Measurements from ENCODE around the gene KRTDAP. TPM values are rescaled to one million over a fixed set of nuclear protein-coding genes. Genes with fewer than 3 reads are reported as not detected.

KRTDAP gene
- total RNA-seq, 1 donor from 2014 or later: not detected

GRCh38 chr19:35517342-35517741 lies 27.1 kb upstream of the KRTDAP start:
- Histone ChIP-seq H3K36me3 (ENCODE audit: control insufficient read depth, insufficient read depth, low read length) (no peaks in the 10 kb centered on the region), H3K27me3 (ENCODE audit: control insufficient read depth, insufficient read depth, low read length) (no peaks in the 10 kb centered on the region), H3K4me3 (ENCODE audit: low read depth, low read length) (no peak overlapping the region)
- FAIRE-seq (no peak), DNase-seq (ENCODE audit: low read depth) (no peak)
- no peak for TF ChIP-seq CTCF (IDR thresholded peaks at IDR 0.05; ENCODE audit: insufficient read depth, low read length, severe bottlenecking)

- Histone ChIP-seq H3K36me3 (ENCODE audit: control insufficient read depth, insufficient read depth, low read length) (no peaks in the 10 kb centered on the region), H3K27me3 (ENCODE audit: control insufficient read depth, insufficient read depth, low read length) (no peaks in the 10 kb centered on the region), H3K4me3 (ENCODE audit: low read depth, low read length) (no peak overlapping the region)
- TF ChIP-seq CTCF (IDR thresholded peaks at IDR 0.05; ENCODE audit: insufficient read depth, low read length, severe bottlenecking): no peak
- FAIRE-seq: no peak
- no peak for DNase-seq (ENCODE audit: low read depth)
Measured at GRCh38 chr19:35516310-35516709, 26.0 kb upstream of the KRTDAP start.

- FAIRE-seq (no peak), DNase-seq (ENCODE audit: low read depth) (no peak)
- TF ChIP-seq CTCF (IDR thresholded peaks at IDR 0.05; ENCODE audit: insufficient read depth, low read length, severe bottlenecking): no peak
- no peaks in the 10 kb centered on the region for H3K36me3 ChIP-seq (ENCODE audit: control insufficient read depth, insufficient read depth, low read length)
- no peaks in the 10 kb centered on the region for H3K27me3 ChIP-seq (ENCODE audit: control insufficient read depth, insufficient read depth, low read length)
- no peak overlapping the region for H3K4me3 ChIP-seq (ENCODE audit: low read depth, low read length)
Measured at GRCh38 chr19:35514282-35514809, 24.1 kb upstream of the KRTDAP start.

- peak; percentile 84 for DNase-seq (ENCODE audit: low read depth)
- peak; percentile 28 for FAIRE-seq
- Histone ChIP-seq H3K27me3 (ENCODE audit: control insufficient read depth, insufficient read depth, low read length) (no peaks in the 10 kb centered on the region), H3K4me3 (ENCODE audit: low read depth, low read length) (no peak within 1 kb of the TSS), H3K36me3 (ENCODE audit: control insufficient read depth, insufficient read depth, low read length) (no peaks in the 10 kb centered on the region)
- peak; percentile 35 for TF ChIP-seq CTCF (IDR thresholded peaks at IDR 0.05; ENCODE audit: insufficient read depth, low read length, severe bottlenecking)
Measured at GRCh38 chr19:35513628-35514281, 23.5 kb upstream of the KRTDAP start, which contains the start of gene DMKN. Gene DMKN (minus strand): TSS chr19:35513649. CDS start chr19:35513475, 174 bp downstream.

GRCh38 chr19:35512831-35513627 lies 22.8 kb upstream of the KRTDAP start:
- FAIRE-seq: no peak
- Histone ChIP-seq H3K36me3 (ENCODE audit: control insufficient read depth, insufficient read depth, low read length) (no peaks in the 10 kb centered on the region), H3K27me3 (ENCODE audit: control insufficient read depth, insufficient read depth, low read length) (no peaks in the 10 kb centered on the region), H3K4me3 (ENCODE audit: low read depth, low read length) (no peak overlapping the region)
- TF ChIP-seq CTCF (IDR thresholded peaks at IDR 0.05; ENCODE audit: insufficient read depth, low read length, severe bottlenecking): no peak
- no peak for DNase-seq (ENCODE audit: low read depth)
